Fibroblast of the aortic adventitia (primary cell): Measurements from ENCODE around the gene ADGRB3. TPM values are rescaled to one million over a fixed set of nuclear protein-coding genes. Genes with fewer than 3 reads are reported as not detected.
"Not testable (repeated sequence)": the region's sequence is repeated elsewhere in the genome, so short reads cannot be mapped to it uniquely, and the experiment has no call there.

Experiments
- DNase-seq: peaks from one replicate; pipeline ENCODE4 v3.0.0-alpha.2; 2010; ENCODE audit warnings: low read depth
- H3K4me3 ChIP-seq: 2 replicates; pipeline ENCODE4 v1.5.1; 2011; ENCODE audit warnings: low read depth, mild to moderate bottlenecking, control low read depth, low read length, moderate library complexity
- CTCF ChIP-seq: IDR thresholded peaks from 2 replicates; pipeline ENCODE4 v1.5.1; 2011; ENCODE audit warnings: mild to moderate bottlenecking, low read length, control low read depth, inconsistent platforms; ENCODE audit not compliant: insufficient read depth
- total RNA-seq: library from RNA; depleted of rRNA; stranded (reverse); fragments of >200 nt; gene quantifications from 2 replicates; pipeline ENCODE4 v1.2.3, GENCODE V29; 2012; ENCODE audit warnings: low replicate concordance

The ADGRB3 gene
- total RNA-seq, 1 donor = 1.4 TPM

- DNase-seq = no peak
- TF ChIP-seq CTCF = no peak
- no peak overlapping the region for H3K4me3 ChIP-seq
These were observed 260.8 kb downstream of the ADGRB3 start for GRCh38 chr6:68895929-68896328.

- TF ChIP-seq CTCF = no peak
- no peak for DNase-seq
- H3K4me3 ChIP-seq = no peak overlapping the region
These were observed 266.0 kb downstream of the ADGRB3 start for GRCh38 chr6:68901044-68901443.

GRCh38 chr6:68911334-68911733, 276.3 kb downstream of the ADGRB3 start:
- H3K4me3 ChIP-seq = no peak overlapping the region
- no peak for TF ChIP-seq CTCF
- DNase-seq = no peak

DNA sequence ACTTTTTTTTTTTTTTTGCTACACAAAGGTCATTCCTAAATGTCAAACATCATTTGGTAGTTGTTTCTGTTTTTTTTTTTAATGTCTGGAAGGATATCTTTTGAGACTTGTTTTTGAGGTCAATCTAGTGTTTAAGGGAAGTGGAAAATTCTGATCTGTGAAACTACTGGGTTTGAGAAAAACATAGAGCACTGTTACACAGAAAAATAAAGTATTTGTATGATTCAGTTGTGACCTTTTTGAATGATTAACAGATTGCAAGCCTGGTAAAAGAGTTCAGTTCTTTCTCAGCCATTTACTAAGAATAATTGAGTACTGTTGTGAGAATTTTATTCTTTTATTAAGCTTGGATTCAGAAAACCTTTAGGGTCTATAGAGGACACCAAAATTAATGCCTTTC, 276.7 kb downstream of the ADGRB3 start:
- no peak for TF ChIP-seq CTCF
- DNase-seq = no peak

GRCh38 chr6:68912805-68913204, 277.7 kb downstream of the ADGRB3 start:
- not testable (repeated sequence) for H3K4me3 ChIP-seq, DNase-seq

More for the DNA sequence above, 276.7 kb downstream of the ADGRB3 start:
- no peak overlapping the region for H3K4me3 ChIP-seq

DNA sequence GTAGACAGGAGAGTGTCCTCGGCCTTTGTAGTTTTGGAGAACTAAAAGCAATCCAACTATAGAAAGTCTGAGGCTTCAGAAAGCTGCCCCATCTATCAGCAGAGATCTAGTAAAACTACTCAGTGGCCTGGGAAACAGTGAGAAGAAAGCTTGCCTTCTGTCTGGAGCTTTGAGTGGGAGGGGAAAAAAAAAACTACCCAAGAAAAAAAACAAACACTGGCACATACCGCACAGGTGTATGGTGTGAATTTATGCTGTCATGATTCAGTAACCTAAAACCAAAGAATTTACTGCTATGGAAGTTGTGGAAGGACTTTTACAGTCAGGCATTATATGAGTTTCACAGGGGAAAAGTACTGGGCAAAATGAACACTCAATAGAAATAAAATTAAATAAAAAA, 280.5 kb downstream of the ADGRB3 start:
- no peak overlapping the region for H3K4me3 ChIP-seq
- TF ChIP-seq CTCF = no peak
- no peak for DNase-seq

- DNase-seq = no peak
- no peak overlapping the region for H3K4me3 ChIP-seq
- TF ChIP-seq CTCF = no peak
These were observed 284.5 kb downstream of the ADGRB3 start for GRCh38 chr6:68919537-68919936.
